MCF 10A (cell line): ENCODE data around the gene CASP10. TPM values are rescaled to one million over a fixed set of nuclear protein-coding genes. Genes with fewer than 3 reads are reported as not detected.
A peak's percentile ranks its signal among the peaks of the same experiment; 100 is the strongest.

ENCODE experiments used
- BruUV-seq: library from RNA; stranded (reverse); fragments of 400-500 nt; replicated peaks from 2 replicates; lab custom pipeline; 2021; lab: Mats Ljungman, UMichigan
- CTCF ChIA-PET: fragments of 300-600 bp; sonication (Branson Sonifier 250); formaldehyde crosslinking; extraction: SDS; loops from one replicate; lab custom pipeline; 2021; ENCODE audit warnings: antibody characterized with exemption, inconsistent platforms; lab: Yijun Ruan, JAX
- POLR2A ChIA-PET: fragments of 300-600, 350-650 bp; sonication (Branson Sonifier 250); formaldehyde crosslinking; extraction: SDS; loops from one replicate; lab custom pipeline; 2020; ENCODE audit warnings: antibody characterized with exemption, inconsistent platforms; lab: Yijun Ruan, JAX
- DNase-seq: peaks from one replicate; pipeline ENCODE4 v3.0.0-alpha.2; 2018; ENCODE audit not compliant: unreplicated experiment
- H3K27ac Mint-ChIP-seq: one replicate; pipeline ENCODE4 v1.8.0; 2022; ENCODE audit warnings: mild to moderate bottlenecking, low read depth, mixed read lengths; ENCODE audit not compliant: unreplicated experiment
- H3K27me3 Mint-ChIP-seq: one replicate; pipeline ENCODE4 v1.8.0; 2022; ENCODE audit warnings: mixed read lengths; ENCODE audit not compliant: insufficient read depth, unreplicated experiment
- H3K36me3 Mint-ChIP-seq: one replicate; pipeline ENCODE4 v1.8.0; 2022; ENCODE audit warnings: mild to moderate bottlenecking, moderate library complexity, mixed read lengths; ENCODE audit not compliant: insufficient read depth, unreplicated experiment
- H3K4me1 Mint-ChIP-seq: one replicate; pipeline ENCODE4 v1.8.0; 2022; ENCODE audit warnings: mixed read lengths; ENCODE audit not compliant: insufficient read depth, unreplicated experiment
- H3K4me3 Mint-ChIP-seq: one replicate; pipeline ENCODE4 v1.8.0; 2022; ENCODE audit warnings: mild to moderate bottlenecking, moderate library complexity, mixed read lengths; ENCODE audit not compliant: unreplicated experiment
- H3K9me3 Mint-ChIP-seq: one replicate; pipeline ENCODE4 v1.8.0; 2022; ENCODE audit warnings: mixed read lengths; ENCODE audit not compliant: unreplicated experiment
- CTCF ChIP-seq: fragments of 200-600 bp; IDR thresholded peaks from one replicate; pipeline ENCODE4 v1.8.0; 2022; ENCODE audit warnings: antibody characterized with exemption, mild to moderate bottlenecking; ENCODE audit not compliant: unreplicated experiment
- intact Hi-C: fragments of 100-400 bp; cut with micrococcal nuclease; formaldehyde crosslinking; loops from 2 replicates; pipeline ENCODE4 v1.14.1; 2022
- total RNA-seq: library from RNA; stranded (reverse); gene quantifications from 2 replicates; pipeline ENCODE4 v1.2.3, GENCODE V29; 2022

Gene CASP10
- total RNA-seq, 1 experiment from 2014 or later: 0.19 TPM

GRCh38 chr2:201249889-201250288 lies 66.9 kb downstream of the CASP10 start:
- no TSS peak for BruUV-seq
- no peak for DNase-seq
- H3K4me1 Mint-ChIP-seq: peaks cover 5% of the 10 kb centered on the region
- ChIA-PET CTCF (no interaction called here), POLR2A (interaction anchor here (0.7 to 1.1 kb wide), 2 partner anchors 12 to 38 kb away, joined by 3 to 5 read pairs; no protein-coding TSS in a partner anchor)
- no peak for TF ChIP-seq CTCF
- no peaks in the 10 kb centered on the region for H3K27me3 Mint-ChIP-seq
- no peak overlapping the region for H3K4me3 Mint-ChIP-seq
- no peaks in the 10 kb centered on the region for H3K9me3 Mint-ChIP-seq
- peaks cover 10% of the 10 kb centered on the region for H3K36me3 Mint-ChIP-seq
- no peak overlapping the region for H3K27ac Mint-ChIP-seq
- intact Hi-C loops: no loop called here

- Mint-ChIP-seq H3K4me3 (no peak overlapping the region), H3K27ac (no peak overlapping the region), H3K36me3 (peaks cover 10% of the 10 kb centered on the region), H3K27me3 (no peaks in the 10 kb centered on the region), H3K9me3 (no peaks in the 10 kb centered on the region), H3K4me1 (peaks cover 5% of the 10 kb centered on the region)
- DNase-seq: no peak
- ChIA-PET POLR2A (no interaction called here), CTCF (no interaction called here)
- no TSS peak for BruUV-seq
- TF ChIP-seq CTCF: no peak
- intact Hi-C loops: no loop called here
Measured at GRCh38 chr2:201250741-201251140, 67.8 kb downstream of the CASP10 start.

DNA sequence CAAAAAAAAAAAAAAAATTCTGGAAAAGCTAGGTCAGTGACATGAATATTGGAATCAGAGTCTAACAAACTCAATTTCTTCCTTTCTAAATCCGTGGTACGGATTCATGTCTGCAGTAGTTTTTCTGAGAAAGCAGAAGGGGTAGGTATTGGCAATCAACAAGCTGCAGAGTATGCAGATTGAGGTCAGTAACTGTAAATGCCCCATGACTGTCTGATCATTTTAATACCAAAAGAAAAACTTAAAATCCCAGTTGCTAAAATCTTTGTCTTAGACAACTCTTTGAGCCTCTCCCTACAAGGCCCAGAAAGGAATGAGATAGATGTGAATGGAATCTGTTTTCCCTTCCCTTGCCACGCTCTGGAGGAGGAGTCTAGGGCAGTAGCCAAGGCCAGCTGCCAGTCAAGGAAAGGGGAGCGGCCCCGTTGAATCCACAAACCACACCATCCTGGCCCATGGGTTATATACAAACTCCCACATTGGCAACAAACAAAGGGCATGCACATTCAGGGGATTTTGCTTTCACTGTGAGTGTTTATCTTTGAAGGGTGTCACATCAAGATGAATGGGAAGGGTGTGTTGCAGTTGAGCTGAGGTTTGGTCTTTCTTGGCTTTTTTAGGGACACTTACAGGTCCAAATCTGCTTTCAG lies 71.3 kb downstream of the CASP10 start:
- H3K27me3 Mint-ChIP-seq: no peaks in the 10 kb centered on the region
- peaks cover 6% of the 10 kb centered on the region for H3K36me3 Mint-ChIP-seq
- no peaks in the 10 kb centered on the region for H3K4me1 Mint-ChIP-seq
- peak overlapping the region; percentile 12 for H3K27ac Mint-ChIP-seq
- ChIA-PET CTCF (interaction anchor here (0.6 to 1.2 kb wide), 8 partner anchors 9 to 695 kb away, joined by 3 to 4 read pairs (median 3); no protein-coding TSS in a partner anchor), POLR2A (interaction anchor here (0.6 to 2.0 kb wide), 2 partner anchors 21 to 44 kb away, joined by 3 to 6 read pairs; no protein-coding TSS in a partner anchor)
- TF ChIP-seq CTCF: no peak
- intact Hi-C loops: no loop called here
- no peak overlapping the region for H3K4me3 Mint-ChIP-seq
- H3K9me3 Mint-ChIP-seq: no peaks in the 10 kb centered on the region
- DNase-seq: peak; percentile 76
- no TSS peak for BruUV-seq

DNA sequence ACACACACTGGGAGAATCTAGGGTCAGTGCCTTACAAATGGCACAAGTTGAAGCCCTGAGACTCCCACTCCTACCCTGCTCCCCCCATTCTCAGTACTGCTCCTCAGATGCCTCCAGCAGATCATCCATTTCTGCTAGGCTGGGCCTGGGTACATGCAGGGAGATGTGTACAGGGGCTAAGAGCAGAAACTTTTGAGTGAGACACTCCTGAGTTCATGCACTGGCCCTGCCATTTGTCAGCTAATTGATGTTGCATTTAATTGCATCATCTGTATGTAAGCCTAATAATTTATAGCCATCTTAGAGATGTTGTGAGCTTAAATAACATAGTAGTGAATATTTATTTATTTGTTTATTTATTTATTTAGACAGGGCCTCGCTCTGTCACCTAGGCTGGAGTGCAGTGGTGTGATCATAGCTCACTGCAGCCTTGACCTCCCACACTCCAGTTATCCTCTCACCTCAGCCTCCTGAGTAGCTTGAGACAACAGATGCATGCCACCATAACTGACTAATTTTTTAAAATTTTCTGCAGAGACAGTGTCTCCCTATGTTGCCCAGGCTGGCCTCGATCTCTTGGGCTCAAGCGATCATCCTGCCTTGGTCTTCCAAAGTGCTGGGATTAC lies 72.6 kb downstream of the CASP10 start:
- BruUV-seq: no TSS peak
- intact Hi-C loops: no loop called here
- H3K9me3 Mint-ChIP-seq: no peaks in the 10 kb centered on the region
- no peaks in the 10 kb centered on the region for H3K27me3 Mint-ChIP-seq
- CTCF ChIA-PET: interaction anchor here (1.2 to 1.3 kb wide), 2 partner anchors 18 to 23 kb away, joined by 4 read pairs; no protein-coding TSS in a partner anchor
- POLR2A ChIA-PET: interaction anchor here (2.0 kb wide), 1 partner anchor 22 kb away, joined by 6 read pairs; no protein-coding TSS in a partner anchor
- H3K4me1 Mint-ChIP-seq: peaks cover 5% of the 10 kb centered on the region
- no peak overlapping the region for H3K4me3 Mint-ChIP-seq
- H3K27ac Mint-ChIP-seq: peak overlapping the region; percentile 12
- DNase-seq: no peak
- peaks cover 6% of the 10 kb centered on the region for H3K36me3 Mint-ChIP-seq
- no peak for TF ChIP-seq CTCF
